GM12878 (cell line): Measurements from ENCODE around the gene ETDA. TPM values are rescaled to one million over a fixed set of nuclear protein-coding genes. Genes with fewer than 3 reads are reported as not detected.

Experiments used
- ATAC-seq: fragments of 200-7000 bp; cut with Tn5 transposase; 3 replicates; pipeline ENCODE4 v1.9.1; 2020; ENCODE audit warnings: mild to moderate bottlenecking, moderate library complexity
- BruUV-seq: library from RNA; stranded (reverse); fragments of 400-500 nt; replicated peaks from 2 replicates; lab custom pipeline; 2021; lab: Mats Ljungman, UMichigan
- CTCF ChIA-PET: fragments of 300-600 bp; sonication (Branson Sonifier 250); formaldehyde crosslinking; extraction: SDS; loops from one replicate; lab custom pipeline; 2021; ENCODE audit warnings: inconsistent platforms; lab: Yijun Ruan, JAX
- POLR2A ChIA-PET: fragments of 350-600 bp; formaldehyde crosslinking; extraction: SDS; loops from one replicate; lab custom pipeline; 2021; ENCODE audit warnings: inconsistent platforms; lab: Charles Lee
- RAD21 ChIA-PET: fragments of 300-600 bp; sonication (Branson Sonifier 250); formaldehyde crosslinking; loops from one replicate; lab custom pipeline; 2023; ENCODE audit warnings: antibody characterized with exemption; ENCODE audit not compliant: unreplicated experiment; lab: Charles Lee
- SMC1A ChIA-PET: fragments of 300-600 bp; sonication (Branson Sonifier 250); formaldehyde crosslinking; loops from one replicate; lab custom pipeline; 2023; ENCODE audit not compliant: unreplicated experiment, uncharacterized antibody; lab: Charles Lee
- DNase-seq: peaks from one replicate; pipeline ENCODE4 v3.0.0-alpha.2; 2011; ENCODE audit warnings: low read depth, low spot score
- FAIRE-seq: peaks from 3 replicates; lab custom pipeline; 2011; peaks lifted over from hg19 to GRCh38; lab: Jason Lieb, UNC
- H2AFZ ChIP-seq: 2 replicates; pipeline ENCODE4 v1.6.0; 2011; ENCODE audit warnings: low read depth, low read length, control low read depth; ENCODE audit not compliant: control insufficient read depth
- H3K27ac ChIP-seq: 2 replicates; pipeline ENCODE4 v1.5.1; 2011; ENCODE audit warnings: control low read depth; ENCODE audit not compliant: control insufficient read depth, insufficient read depth
- H3K27me3 ChIP-seq, 2 experiments: replicated peaks in 1 of 2; 2 replicates each; pipeline versions ENCODE4 v1.6.0 to v1.6.1; 2011; ENCODE audit warnings: low read length in 1 of 2; ENCODE audit not compliant: control insufficient read depth in 2 of 2, insufficient read depth in 2 of 2
- H3K36me3 ChIP-seq, 2 experiments: 2 replicates each; pipeline ENCODE4 v1.5.1; 2011; ENCODE audit warnings: low read length in 1 of 2; ENCODE audit not compliant: control insufficient read depth in 2 of 2, insufficient read depth in 2 of 2
- H3K4me1 ChIP-seq: 2 replicates; pipeline ENCODE4 v1.6.1; 2011; ENCODE audit warnings: mild to moderate bottlenecking, low read length, moderate library complexity, mixed read lengths; ENCODE audit not compliant: control insufficient read depth, insufficient read depth
- H3K4me2 ChIP-seq: 2 replicates; pipeline ENCODE4 v1.6.0; 2011; ENCODE audit warnings: control low read depth; ENCODE audit not compliant: control insufficient read depth, insufficient read depth
- H3K4me3 ChIP-seq: fragments of 200-600 bp; sonication (generic); 2 replicates; pipeline ENCODE4 v1.5.1; 2016
- H3K79me2 ChIP-seq: 2 replicates; pipeline ENCODE4 v1.6.0; 2011; ENCODE audit warnings: low read length; ENCODE audit not compliant: control insufficient read depth, insufficient read depth
- H3K9ac ChIP-seq: 2 replicates; pipeline ENCODE4 v1.8.0; 2011; ENCODE audit warnings: low read length, control low read depth, mixed read lengths; ENCODE audit not compliant: control insufficient read depth, insufficient read depth
- H3K9me3 ChIP-seq: replicated peaks from 3 replicates; pipeline ENCODE4 v1.5.1; 2011; ENCODE audit warnings: mild to moderate bottlenecking, low read length; ENCODE audit not compliant: control insufficient read depth, insufficient read depth
- H4K20me1 ChIP-seq: 2 replicates; pipeline ENCODE4 v1.6.0; 2011; ENCODE audit not compliant: control insufficient read depth, insufficient read depth
- ATF7 ChIP-seq: fragments of 450-650 bp; IDR thresholded peaks from 2 replicates; pipeline ENCODE4 v1.6.1; 2016; ENCODE audit warnings: low read depth, mild to moderate bottlenecking
- BACH1 ChIP-seq: fragments of 450-650 bp; IDR thresholded peaks from 2 replicates; pipeline ENCODE4 v1.6.1; 2017; ENCODE audit warnings: mild to moderate bottlenecking, borderline replicate concordance
- BCL11A ChIP-seq: IDR thresholded peaks from 2 replicates; pipeline ENCODE4 v1.6.1; 2011; ENCODE audit warnings: low read depth, low read length
- CREM ChIP-seq: IDR thresholded peaks from 2 replicates; pipeline ENCODE4 v1.6.1; 2014; ENCODE audit warnings: antibody characterized with exemption, low read depth
- SMAD1 ChIP-seq: fragments of 450-650 bp; IDR thresholded peaks from 2 replicates; pipeline ENCODE4 v1.6.1; 2018; ENCODE audit warnings: mild to moderate bottlenecking, low read depth; ENCODE audit not compliant: partially characterized antibody
- SPI1 ChIP-seq: IDR thresholded peaks from 2 replicates; pipeline ENCODE4 v1.6.1; 2011; ENCODE audit warnings: low read depth, mild to moderate bottlenecking, low read length, moderate library complexity, borderline replicate concordance; ENCODE audit not compliant: insufficient read depth
- TCF3 ChIP-seq: IDR thresholded peaks from 2 replicates; pipeline ENCODE4 v1.6.1; 2012; ENCODE audit warnings: low read depth, mild to moderate bottlenecking, low read length, borderline replicate concordance; ENCODE audit not compliant: insufficient read depth
- WGBS: methylation state at CpG from one replicate; pipeline ENCODE4 v1.1.6; 2016; ENCODE audit warnings: low lambda C conversion rate; ENCODE audit not compliant: insufficient replicate concordance, insufficient coverage; ENCODE audit errors: missing lambda C conversion rate; 5-methylcytosine and 5-hydroxymethylcytosine counted together
- in situ Hi-C: fragments of 300-500 bp; cut with MboI; formaldehyde crosslinking; loops from 9 replicates; pipeline ENCODE4 v1.14.3; 2018; ENCODE audit warnings: mixed read lengths
- intact Hi-C: fragments of 100-400 bp; cut with micrococcal nuclease; formaldehyde crosslinking; loops from one replicate; pipeline ENCODE4 v1.14.2; 2022; ENCODE audit not compliant: unreplicated experiment
- polyA plus RNA-seq, 11 experiments: library from polyadenylated mRNA; depleted of rRNA in 4 of 11; unstranded in 6 of 11; stranded (reverse) in 5 of 11; fragments of >200 nt; fragmentation: Nextera tagmentation in 4 of 11; fragmentation: Illumina TruSeq in 1 of 11; extraction: Ambion mirVana in 4 of 11; extraction: Trizol in 1 of 11; gene quantifications; 1 replicate in 1 of 11; 2 replicates in 10 of 11; pipeline versions ENCODE4 v1.2.1 to v1.2.3, GENCODE V29; 2011 to 2016; ENCODE audit warnings: inconsistent platforms in 2 of 11, missing spikeins in 2 of 11, low read depth in 1 of 11
- total RNA-seq, 4 experiments: library from RNA; depleted of rRNA in 3 of 4; stranded (reverse); fragments of >200 nt in 3 of 4; fragmentation: Illumina TruSeq in 1 of 4; extraction: Trizol in 1 of 4; gene quantifications; 2 replicates each; pipeline versions ENCODE4 v1.2.1 to v1.2.3, GENCODE V29; 2013 to 2021

Gene ETDA
- total and polyA plus RNA-seq, 10 of the 15 experiments (the other 5 are each of a cell fraction or from before 2014, with no cell fraction given), result not detected

DNA sequence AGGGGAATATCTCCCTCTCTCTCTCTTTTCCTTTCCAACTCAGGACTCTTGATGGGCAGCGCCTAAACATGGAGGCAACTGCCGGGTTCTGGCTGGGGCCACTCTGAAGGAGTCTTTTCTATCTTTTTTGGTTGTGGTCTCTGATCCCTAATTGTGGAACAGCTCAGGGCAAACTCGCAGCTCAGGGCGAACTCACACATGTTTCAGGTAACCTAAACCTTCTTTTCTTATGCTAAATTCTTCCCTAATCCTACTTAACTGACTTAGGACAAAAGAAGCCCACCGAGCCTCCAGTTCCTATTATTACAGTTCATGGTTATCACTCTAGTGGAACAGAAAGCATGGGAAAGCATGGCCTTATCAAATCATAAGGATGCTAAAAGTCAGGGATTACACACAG, 21.3 kb downstream of the ETDA start:
- WGBS, result 14% methylated on average over 5 of the region's 5 CpGs
- H3K27me3 ChIP-seq, result no peaks in the 10 kb centered on the region
- H3K27ac ChIP-seq, result no peak overlapping the region
- H3K9me3 ChIP-seq, result no peaks in the 10 kb centered on the region
- ATAC-seq (no peak), DNase-seq (no peak), FAIRE-seq (no peak)
- no peaks in the 10 kb centered on the region for H3K79me2 ChIP-seq
- no TSS peak for BruUV-seq
- no peak for TF ChIP-seq TCF3
- ChIA-PET RAD21 (no interaction called here), SMC1A (no interaction called here), POLR2A (no interaction called here), CTCF (interaction anchor here (1.4 kb wide), 1 partner anchor 69 kb away, joined by 4 read pairs; no protein-coding TSS in a partner anchor)
- no peaks in the 10 kb centered on the region for H4K20me1 ChIP-seq
- intact Hi-C loops (no loop called here), in situ Hi-C loops (no loop called here)
- H3K4me3 ChIP-seq, result no peak overlapping the region
- H3K4me1 ChIP-seq, result no peaks in the 10 kb centered on the region
- H3K4me2 ChIP-seq, result no peak overlapping the region
- no peaks in the 10 kb centered on the region for H3K36me3 ChIP-seq
- H2AFZ ChIP-seq, result no peak overlapping the region
- H3K9ac ChIP-seq, result no peak overlapping the region

DNA sequence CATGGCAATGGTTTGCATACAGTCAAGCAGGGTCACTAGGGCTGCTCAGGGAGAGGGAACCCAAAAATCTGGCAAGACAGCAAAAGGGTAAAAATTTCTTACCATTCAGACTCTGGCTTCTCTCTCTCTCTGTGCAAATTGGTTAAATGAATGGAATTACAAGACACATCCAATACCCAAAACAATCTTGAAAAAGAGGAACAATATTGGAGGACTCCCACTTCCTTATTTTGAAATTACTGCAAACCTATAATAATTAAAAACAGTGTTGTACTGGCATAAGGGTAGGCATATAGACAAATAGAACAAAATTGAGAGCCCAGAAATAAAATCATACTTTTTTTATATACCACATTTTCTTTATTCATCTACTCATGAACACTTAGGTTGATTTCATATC, 24.1 kb downstream of the ETDA start:
- Histone ChIP-seq H4K20me1 (no peaks in the 10 kb centered on the region), H3K4me3 (no peak overlapping the region), H3K4me1 (no peaks in the 10 kb centered on the region), H3K9me3 (no peaks in the 10 kb centered on the region), H3K27me3 (no peaks in the 10 kb centered on the region), H3K27ac (no peak overlapping the region), H2AFZ (no peak overlapping the region), H3K9ac (no peak overlapping the region), H3K4me2 (no peak overlapping the region), H3K79me2 (no peaks in the 10 kb centered on the region), H3K36me3 (no peaks in the 10 kb centered on the region)
- no TSS peak for BruUV-seq
- FAIRE-seq (no peak), ATAC-seq (no peak), DNase-seq (no peak)
- intact Hi-C loops, result no loop called here
- SMC1A ChIA-PET, result no interaction called here
- in situ Hi-C loops, result no loop called here
- TF ChIP-seq ATF7 (no peak), BACH1 (no peak), SMAD1 (no peak), BCL11A (no peak), SPI1 (peak; percentile 48; the same call in 1 of the 2 replicates), CREM (no peak)
- POLR2A ChIA-PET, result no interaction called here
- RAD21 ChIA-PET, result no interaction called here
- CTCF ChIA-PET, result no interaction called here
